PC-3 (cell line): ENCODE measurements around the gene MAD1L1. TPM values are rescaled to one million over a fixed set of nuclear protein-coding genes. Genes with fewer than 3 reads are reported as not detected.

Source experiments
- ATAC-seq: fragments of 200-7000 bp; cut with Tn5 transposase; 2 replicates; pipeline ENCODE4 v1.9.1; 2020; ENCODE audit warnings: mild to moderate bottlenecking, moderate library complexity
- BruUV-seq: library from RNA; stranded (reverse); fragments of 400-500 nt; replicated peaks from 2 replicates; lab custom pipeline; 2021; lab: Mats Ljungman, UMichigan
- CTCF ChIA-PET: fragments of 300-600 bp; sonication (Branson Sonifier 250); formaldehyde crosslinking; loops from one replicate; lab custom pipeline; 2022; ENCODE audit warnings: antibody characterized with exemption; lab: Charles Lee
- POLR2A ChIA-PET: fragments of 300-600 bp; sonication (Branson Sonifier 250); formaldehyde crosslinking; loops from one replicate; lab custom pipeline; 2022; ENCODE audit warnings: antibody characterized with exemption; ENCODE audit not compliant: unreplicated experiment; lab: Charles Lee
- DNase-seq: peaks from one replicate; pipeline ENCODE4 v3.0.0-alpha.2; 2015
- H2AFZ ChIP-seq: fragments of 300-600 bp; sonication (generic); 2 replicates; pipeline ENCODE4 v1.6.0; 2016; ENCODE audit warnings: antibody characterized with exemption, low read length
- H3F3A ChIP-seq: fragments of 300-600 bp; sonication (generic); one replicate; pipeline ENCODE4 v1.6.0; 2017; ENCODE audit warnings: antibody characterized with exemption, low read length, control low read depth, mild to moderate bottlenecking; ENCODE audit not compliant: unreplicated experiment
- H3K27ac ChIP-seq: fragments of 300-600 bp; sonication (generic); 2 replicates; pipeline ENCODE4 v1.5.1; 2016; ENCODE audit warnings: mild to moderate bottlenecking, low read length
- H3K27me3 ChIP-seq: fragments of 300-600 bp; sonication (generic); 2 replicates; pipeline ENCODE4 v1.6.1; 2016; ENCODE audit warnings: low read length, mixed read lengths
- H3K36me3 ChIP-seq: fragments of 300-600 bp; sonication (generic); 2 replicates; pipeline ENCODE4 v1.6.1; 2016; ENCODE audit warnings: low read depth, mixed run types, low read length, mixed read lengths
- H3K4me1 ChIP-seq: fragments of 300-600 bp; sonication (generic); 2 replicates; pipeline ENCODE4 v1.5.1; 2016; ENCODE audit warnings: low read length; ENCODE audit not compliant: insufficient read depth
- H3K4me2 ChIP-seq: fragments of 300-600 bp; sonication (generic); 2 replicates; pipeline ENCODE4 v1.6.0; 2016; ENCODE audit warnings: low read length
- H3K4me3 ChIP-seq: fragments of 300-600 bp; sonication (generic); 2 replicates; pipeline ENCODE4 v1.5.1; 2016; ENCODE audit warnings: mild to moderate bottlenecking, low read length, mixed read lengths
- H3K79me2 ChIP-seq: fragments of 300-600 bp; sonication (generic); 2 replicates; pipeline ENCODE4 v1.6.1; 2017; ENCODE audit warnings: low read length, mixed read lengths
- H3K9ac ChIP-seq: fragments of 300-600 bp; sonication (generic); 2 replicates; pipeline ENCODE4 v1.6.0; 2016; ENCODE audit warnings: mild to moderate bottlenecking, low read length
- H3K9me2 ChIP-seq: fragments of 300-600 bp; sonication (generic); replicated peaks from 2 replicates; pipeline ENCODE4 v1.6.1; 2016; ENCODE audit warnings: mixed run types, low read length, mixed read lengths
- H3K9me3 ChIP-seq: fragments of 300-600 bp; sonication (generic); 2 replicates; pipeline ENCODE4 v1.6.1; 2016; ENCODE audit warnings: low read length, mixed read lengths
- H4K20me1 ChIP-seq: fragments of 300-600 bp; sonication (generic); 2 replicates; pipeline ENCODE4 v1.6.1; 2016; ENCODE audit warnings: low read length, mixed read lengths
- CTCF ChIP-seq: fragments of 300-600 bp; sonication (generic); conservative IDR thresholded peaks from 2 replicates; pipeline ENCODE4 v1.5.1; 2017; ENCODE audit warnings: antibody characterized with exemption, low read depth, mild to moderate bottlenecking, low read length
- EZH2 ChIP-seq: fragments of 300-600 bp; sonication (generic); IDR thresholded peaks from one replicate; pipeline ENCODE4 v1.6.1; 2017; ENCODE audit warnings: antibody characterized with exemption, mild to moderate bottlenecking, low read length; ENCODE audit not compliant: unreplicated experiment
- EZH2phosphoT487 ChIP-seq: fragments of 300-600 bp; sonication (generic); IDR thresholded peaks from 2 replicates; pipeline ENCODE4 v1.6.1; 2018; ENCODE audit warnings: mild to moderate bottlenecking, antibody characterized with exemption, low read length, borderline replicate concordance
- intact Hi-C: fragments of 100-400 bp; cut with micrococcal nuclease; formaldehyde crosslinking; loops from 2 replicates; pipeline ENCODE4 v1.9.0; 2023
- total RNA-seq: library from RNA; depleted of rRNA; stranded (reverse); fragments of >200 nt; gene quantifications from 2 replicates; pipeline ENCODE4 v1.2.3, GENCODE V29; 2014

Gene MAD1L1
- total RNA-seq, 1 experiment from 2014 or later, result 88.4 TPM

DNA sequence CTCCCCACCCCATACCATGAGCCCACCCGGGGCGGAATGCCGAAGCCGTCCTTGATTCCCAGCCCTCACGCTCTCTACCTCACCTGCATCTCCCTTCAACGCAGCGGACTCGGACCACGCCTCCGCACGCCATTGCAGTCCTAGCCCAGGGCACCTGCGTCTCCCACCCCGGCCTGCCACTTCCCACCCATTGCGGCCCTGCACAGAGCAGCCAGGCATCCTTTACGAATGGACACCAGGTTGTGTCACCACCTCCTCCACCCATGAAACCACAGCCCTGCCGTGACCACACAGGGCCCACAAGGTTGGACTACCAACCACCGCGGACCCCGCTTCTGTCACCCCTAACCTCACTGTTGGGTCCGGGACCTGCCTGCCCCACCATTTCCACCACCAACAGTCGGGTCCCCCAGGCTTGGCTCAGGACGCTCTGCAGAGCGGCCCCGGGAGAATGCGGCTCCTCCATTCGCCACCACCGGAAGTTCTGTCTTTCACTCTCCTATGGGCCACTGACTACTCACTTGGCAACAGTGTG, 232.5 kb downstream of the MAD1L1 start:
- H3K4me1 ChIP-seq, result no peaks in the 10 kb centered on the region
- intact Hi-C loops, result no loop called here
- CTCF ChIA-PET, result no interaction called here

DNA sequence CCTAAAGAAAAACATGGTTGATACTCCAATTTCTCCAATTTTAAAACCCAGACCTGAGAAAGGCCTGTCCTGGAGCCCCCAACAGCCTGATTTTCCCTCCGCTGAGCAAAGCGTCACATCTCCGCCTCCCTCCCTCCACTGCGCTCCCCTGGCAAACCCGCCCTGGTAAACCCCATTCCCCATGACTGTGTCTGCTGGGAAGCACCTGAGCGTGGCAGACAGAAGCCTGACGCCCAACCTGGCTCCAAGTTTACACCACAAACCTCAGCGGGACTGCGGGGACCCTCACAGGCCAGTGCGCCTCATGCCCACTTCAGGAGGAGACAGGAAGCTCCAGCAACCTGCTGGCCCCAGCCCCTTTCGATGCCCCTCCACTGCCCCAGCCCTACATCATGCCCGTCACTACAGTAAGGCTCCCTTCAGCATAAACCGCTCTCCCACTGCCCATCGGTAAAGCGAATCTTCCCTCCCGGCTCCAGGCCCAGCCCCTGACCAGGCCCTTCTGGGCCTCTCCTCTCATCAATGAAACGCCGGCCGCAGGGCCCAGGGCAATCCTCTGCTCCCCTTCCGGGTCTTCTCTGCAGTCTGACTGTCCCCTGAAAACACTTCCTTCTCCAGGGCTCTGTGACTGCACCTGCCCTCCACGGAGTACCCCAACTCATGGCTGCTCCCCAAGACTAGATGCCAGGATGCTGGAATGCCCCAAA, 233.3 kb downstream of the MAD1L1 start:
- H3K27ac ChIP-seq, result no peak overlapping the region
- ChIA-PET CTCF (no interaction called here), POLR2A (no interaction called here)
- H3K9me3 ChIP-seq, result no peaks in the 10 kb centered on the region
- DNase-seq (no peak), ATAC-seq (no peak)
- H3K4me2 ChIP-seq, result no peak overlapping the region
- no peak overlapping the region for H3K9ac ChIP-seq
- intact Hi-C loops, result no loop called here
- H3K4me1 ChIP-seq, result no peaks in the 10 kb centered on the region
- no TSS peak for BruUV-seq
- H3K27me3 ChIP-seq, result no peaks in the 10 kb centered on the region
- H3K36me3 ChIP-seq, result no peaks in the 10 kb centered on the region
- H3K4me3 ChIP-seq, result no peak overlapping the region
- no peaks in the 10 kb centered on the region for H3F3A ChIP-seq
- H4K20me1 ChIP-seq, result no peaks in the 10 kb centered on the region
- H2AFZ ChIP-seq, result no peak overlapping the region
- TF ChIP-seq EZH2 (no peak), EZH2phosphoT487 (no peak), CTCF (no peak)
- no peaks in the 10 kb centered on the region for H3K79me2 ChIP-seq
- no peaks in the 10 kb centered on the region for H3K9me2 ChIP-seq

More for the DNA sequence above, 232.5 kb downstream of the MAD1L1 start:
- Histone ChIP-seq H3F3A (no peaks in the 10 kb centered on the region), H3K9me3 (no peaks in the 10 kb centered on the region), H3K4me2 (no peak overlapping the region), H3K4me3 (no peak overlapping the region), H3K9ac (no peak overlapping the region), H3K27me3 (no peaks in the 10 kb centered on the region), H3K9me2 (no peaks in the 10 kb centered on the region), H3K36me3 (no peaks in the 10 kb centered on the region), H3K27ac (no peak overlapping the region), H3K79me2 (no peaks in the 10 kb centered on the region), H4K20me1 (no peaks in the 10 kb centered on the region), H2AFZ (no peak overlapping the region)
- no peak for DNase-seq
- BruUV-seq, result no TSS peak
- TF ChIP-seq EZH2 (no peak), CTCF (no peak), EZH2phosphoT487 (no peak)
- no peak for ATAC-seq
- POLR2A ChIA-PET, result no interaction called here

- H4K20me1 ChIP-seq, result no peaks in the 10 kb centered on the region
- TF ChIP-seq EZH2phosphoT487 (no peak), EZH2 (no peak), CTCF (no peak)
- no TSS peak for BruUV-seq
- no peaks in the 10 kb centered on the region for H3K27me3 ChIP-seq
- H2AFZ ChIP-seq, result no peak overlapping the region
- DNase-seq (no peak), ATAC-seq (no peak)
- POLR2A ChIA-PET, result no interaction called here
- CTCF ChIA-PET, result no interaction called here
- no peaks in the 10 kb centered on the region for H3K79me2 ChIP-seq
- H3K4me1 ChIP-seq, result no peaks in the 10 kb centered on the region
- H3K27ac ChIP-seq, result no peak overlapping the region
- no peak overlapping the region for H3K9ac ChIP-seq
- no peaks in the 10 kb centered on the region for H3F3A ChIP-seq
- H3K4me2 ChIP-seq, result no peak overlapping the region
- intact Hi-C loops, result no loop called here
- no peaks in the 10 kb centered on the region for H3K9me2 ChIP-seq
- no peak overlapping the region for H3K4me3 ChIP-seq
- no peaks in the 10 kb centered on the region for H3K36me3 ChIP-seq
- no peaks in the 10 kb centered on the region for H3K9me3 ChIP-seq
These were observed 234.6 kb downstream of the MAD1L1 start for GRCh38 chr7:1998146-1998545.
